COLO829 (cell line): ENCODE results near the gene BPTF.
A peak's percentile ranks its signal among the peaks of the same experiment; 100 is the strongest.
"Not testable (repeated sequence)": the region's sequence is repeated elsewhere in the genome, so short reads cannot be mapped to it uniquely, and the experiment has no call there.

Experiments used
- DNase-seq: peaks from one replicate; pipeline ENCODE4 v3.0.0; 2012; ENCODE audit warnings: low spot score

BPTF gene

GRCh38 chr17:67974598-67975066 is 149.3 kb downstream of the BPTF start:
- no peak for DNase-seq

DNA sequence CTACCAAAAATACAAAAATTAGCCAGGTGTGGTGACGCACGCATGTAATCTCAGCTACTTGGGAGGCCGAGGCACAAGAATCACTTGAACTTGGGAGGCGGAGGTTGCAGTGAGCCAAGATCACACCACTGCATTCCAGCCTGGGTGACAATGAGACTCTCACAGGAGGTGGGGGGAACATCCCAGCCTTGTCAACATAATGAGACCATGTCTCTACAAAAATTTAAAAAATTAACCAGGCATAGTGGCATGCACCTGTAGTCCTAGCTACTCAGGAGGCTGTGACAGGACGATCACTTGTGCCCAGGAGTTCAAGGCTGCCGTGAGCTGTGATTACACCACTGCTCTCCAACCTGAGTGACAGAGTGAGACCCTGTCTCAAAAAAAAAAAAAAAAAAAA is 151.0 kb downstream of the BPTF start:
- not testable (repeated sequence) for DNase-seq

GRCh38 chr17:67980456-67980855 is 155.2 kb downstream of the BPTF start:
- DNase-seq, result no peak

- DNase-seq, result not testable (repeated sequence)
Observed at GRCh38 chr17:67980883-67981282, 155.6 kb downstream of the BPTF start.

DNA sequence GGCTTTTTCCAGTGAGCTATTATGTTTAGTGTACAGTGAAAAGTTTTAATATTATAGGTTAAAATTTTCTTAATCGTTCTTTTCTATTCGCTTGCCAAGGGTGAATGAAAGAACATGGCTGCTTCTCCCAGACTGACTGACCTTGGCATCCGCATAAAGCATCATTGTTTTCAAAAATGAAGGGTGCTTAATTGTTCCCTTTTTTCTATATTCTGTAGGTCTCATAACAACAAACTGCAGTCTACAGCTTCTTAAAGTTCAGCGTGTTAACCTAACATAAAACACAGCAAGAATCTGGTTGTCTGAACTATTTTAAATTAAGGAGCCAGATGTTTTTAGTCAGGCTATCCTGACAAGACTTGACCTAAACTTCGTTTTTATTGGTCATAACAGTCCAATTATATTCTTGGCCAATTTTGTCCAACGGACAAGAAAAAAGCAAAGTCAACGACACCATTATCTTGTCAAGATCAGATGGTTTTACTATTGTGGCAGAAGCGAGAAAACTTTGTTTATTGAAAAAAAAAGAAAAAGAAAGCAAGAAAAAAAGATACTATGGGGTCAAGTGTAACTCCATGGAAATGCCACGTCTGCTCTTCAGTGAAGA is 156.8 kb downstream of the BPTF start:
- DNase-seq, result no peak

DNA sequence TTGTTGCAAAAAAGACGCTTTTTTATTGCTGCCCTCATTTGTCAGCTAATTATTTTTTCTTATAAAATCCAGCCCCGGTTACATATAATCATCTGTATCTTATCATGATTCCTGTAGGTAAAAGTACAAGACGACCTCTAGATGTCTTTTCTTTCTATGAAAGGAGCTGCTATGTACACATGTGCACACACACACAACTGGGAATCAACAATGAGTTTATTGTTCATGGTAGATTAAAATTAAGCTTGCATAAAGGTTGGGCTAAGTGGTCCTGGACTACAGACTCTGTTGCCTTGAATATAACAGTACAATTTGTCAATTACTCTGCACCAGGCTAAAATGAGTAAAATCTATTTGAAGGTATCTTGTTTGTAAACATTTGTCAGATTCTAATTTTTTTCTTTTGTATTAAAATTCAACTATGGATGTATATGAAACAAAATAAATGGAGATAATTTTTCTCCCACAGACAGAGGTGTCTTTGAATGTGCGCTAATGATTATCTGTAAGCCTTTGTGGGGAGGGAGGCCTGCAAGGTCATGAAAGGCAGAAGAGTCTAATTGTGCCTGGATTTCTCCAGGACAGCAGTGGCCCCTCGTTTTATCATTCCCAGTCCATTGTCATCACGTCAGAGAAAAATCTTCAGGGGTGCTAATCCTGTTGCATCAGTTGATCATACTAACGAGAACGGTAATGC is 157.5 kb downstream of the BPTF start:
- DNase-seq, result no peak

- DNase-seq, result no peak
Observed at GRCh38 chr17:67983383-67983688, 158.0 kb downstream of the BPTF start.

DNA sequence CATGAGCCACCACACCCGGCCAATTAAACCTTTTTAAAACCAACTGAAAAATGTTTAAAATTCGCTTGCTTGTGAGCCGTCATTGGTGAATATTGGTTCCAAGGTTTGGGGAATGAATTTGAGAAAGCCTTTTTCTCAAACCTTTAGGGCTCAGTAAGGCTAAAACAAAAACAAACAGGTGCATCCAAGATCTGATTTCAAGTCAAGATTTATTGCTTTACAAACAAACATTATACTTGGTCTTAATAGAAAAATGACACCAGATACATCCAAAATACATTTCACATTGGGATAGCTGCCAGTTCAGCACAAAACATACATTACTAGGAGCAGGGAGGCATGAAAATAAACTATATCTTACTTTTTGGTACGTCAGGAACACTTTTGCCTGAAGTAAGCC is 165.6 kb downstream of the BPTF start:
- no peak for DNase-seq

DNA sequence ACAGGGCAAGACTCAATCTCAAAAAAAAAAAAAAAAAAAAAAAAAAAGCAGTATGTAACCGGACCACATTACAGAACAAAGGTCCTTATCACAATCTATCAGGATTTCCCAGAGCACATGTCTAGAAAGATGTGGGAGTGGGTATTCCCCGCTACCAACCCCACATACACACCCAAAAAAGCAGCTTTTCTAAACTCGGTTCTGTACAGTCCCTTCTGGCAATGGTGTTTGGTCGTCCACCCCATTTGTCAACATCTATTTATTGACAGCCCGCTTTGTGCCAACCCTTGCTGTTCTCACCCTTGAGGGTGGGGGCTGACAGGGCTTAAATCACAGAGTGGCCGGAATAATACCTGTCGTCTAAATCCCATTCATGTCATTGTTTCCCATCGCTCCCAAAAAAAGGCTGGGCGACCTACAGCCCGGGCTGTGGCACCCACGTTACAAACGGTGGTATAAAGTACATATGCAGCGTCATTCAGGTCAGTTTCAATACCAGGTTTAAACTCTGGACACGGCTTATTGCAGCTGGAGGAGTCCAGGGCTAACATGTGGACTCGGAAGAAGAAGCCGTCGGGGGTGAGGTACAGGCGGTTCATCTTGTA is 167.3 kb downstream of the BPTF start:
- DNase-seq, result no peak

DNA sequence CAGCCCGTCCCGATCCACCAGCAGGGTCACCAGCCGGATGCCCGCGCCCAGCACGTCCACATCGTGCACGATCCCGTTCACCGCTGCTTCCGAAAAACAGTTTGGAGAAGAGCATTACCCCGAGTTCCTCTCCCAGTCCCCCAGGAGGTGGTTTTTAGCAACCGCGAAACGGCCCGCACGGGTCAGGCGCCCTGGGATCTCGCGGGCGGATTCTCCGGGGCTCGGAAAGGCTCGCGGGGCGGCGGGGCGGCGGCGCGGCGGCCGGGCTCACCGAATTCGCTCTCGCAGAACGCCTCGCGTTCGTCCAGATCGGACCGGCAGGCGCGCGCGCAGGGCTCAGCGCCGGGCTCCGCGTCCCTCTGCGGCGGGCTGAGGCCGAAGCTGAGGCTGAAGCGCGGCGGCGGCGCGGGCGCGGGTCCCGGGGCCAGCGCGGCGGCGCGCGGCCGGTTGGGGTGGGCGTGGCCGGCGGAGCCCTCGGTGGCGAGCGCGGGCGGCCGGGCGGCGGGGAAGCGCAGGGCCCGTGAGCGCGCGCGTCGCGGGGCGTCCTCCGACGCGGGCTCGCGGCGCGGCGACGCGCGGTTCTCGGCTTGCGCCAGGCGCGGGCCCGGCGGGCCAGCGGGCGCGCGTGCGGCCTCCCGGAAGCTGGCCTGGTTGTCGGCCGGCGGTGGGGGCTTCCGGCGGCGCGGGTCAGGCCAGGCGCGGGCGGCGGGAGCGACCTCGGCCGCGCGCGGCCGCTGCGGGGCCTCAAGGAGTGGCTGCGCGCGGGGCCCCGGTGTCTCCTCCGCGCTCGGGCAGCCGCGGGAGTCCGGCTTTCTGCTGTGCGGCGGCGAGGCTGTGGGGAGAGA is 168.1 kb downstream of the BPTF start:
- peak; percentile 60 for DNase-seq

DNA sequence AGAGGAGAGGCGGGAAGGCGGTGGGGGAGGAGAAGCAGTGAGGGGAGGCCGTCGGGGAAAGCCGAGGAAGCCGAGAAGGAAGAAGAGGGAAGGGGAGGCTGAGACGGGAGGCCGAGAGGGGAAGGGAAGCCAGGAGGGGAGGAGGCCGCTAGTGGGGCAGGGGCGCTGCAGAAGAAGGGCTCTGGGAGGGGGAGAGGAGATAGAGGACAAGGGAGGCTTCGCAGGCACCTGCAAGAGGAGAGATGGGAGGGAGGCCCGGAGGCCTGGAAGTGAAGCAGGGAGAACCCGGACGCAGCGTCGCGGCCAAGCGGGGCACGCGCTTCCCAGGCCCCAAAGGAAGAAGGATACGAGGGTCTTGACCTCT is 168.7 kb downstream of the BPTF start:
- no peak for DNase-seq

GRCh38 chr17:67994817-67995569 is 169.7 kb downstream of the BPTF start:
- DNase-seq, result no peak

GRCh38 chr17:67995570-67996263 is 170.4 kb downstream of the BPTF start:
- DNase-seq, result no peak

DNA sequence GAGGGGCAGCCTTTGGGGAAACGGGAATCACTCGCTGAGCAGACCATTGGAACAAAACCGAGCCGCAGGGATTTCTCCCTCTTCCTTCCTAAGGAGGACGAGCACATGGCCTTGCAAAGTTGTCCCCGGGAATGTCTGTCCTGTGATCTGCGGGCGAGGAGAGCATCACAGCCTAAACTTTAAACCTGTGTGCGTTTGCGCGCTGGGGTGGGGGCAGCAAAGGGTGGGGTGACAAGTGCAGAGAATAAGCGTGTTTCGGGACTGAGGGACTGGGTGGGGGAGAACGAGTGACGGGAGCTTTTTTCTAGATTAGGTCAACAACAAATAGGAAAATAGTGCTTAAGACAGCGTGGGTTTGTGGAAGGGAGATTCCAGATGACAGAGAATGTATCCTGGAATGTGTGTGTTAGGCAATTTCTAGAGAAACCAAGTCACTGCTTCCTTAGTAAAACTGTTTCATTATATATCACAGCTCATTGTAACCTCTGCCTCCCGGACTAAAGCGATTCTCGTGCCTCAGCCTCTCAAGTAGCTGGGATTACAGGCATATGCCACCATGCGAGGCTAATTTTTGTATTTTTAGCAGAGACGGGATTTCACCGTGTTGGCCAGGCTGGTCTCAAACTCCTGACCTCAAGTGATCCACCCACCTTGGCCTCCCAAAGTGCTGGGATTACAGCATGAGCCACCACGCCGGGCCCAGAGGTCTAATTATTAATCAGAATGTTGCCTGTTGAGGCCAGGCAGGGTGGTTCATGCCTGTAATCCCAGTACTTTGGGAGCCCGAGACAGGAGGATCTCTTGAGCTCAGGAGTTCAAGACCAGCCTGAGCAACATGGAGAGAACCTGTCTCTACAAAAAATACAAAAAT is 171.2 kb downstream of the BPTF start, which contains the start of gene C17orf58:
Gene C17orf58, minus strand, starts transcription at position 169 of the 871 bp plus-strand sequence. CDS start 271 bp downstream, outside the sequence.
- not testable (repeated sequence) for DNase-seq

DNA sequence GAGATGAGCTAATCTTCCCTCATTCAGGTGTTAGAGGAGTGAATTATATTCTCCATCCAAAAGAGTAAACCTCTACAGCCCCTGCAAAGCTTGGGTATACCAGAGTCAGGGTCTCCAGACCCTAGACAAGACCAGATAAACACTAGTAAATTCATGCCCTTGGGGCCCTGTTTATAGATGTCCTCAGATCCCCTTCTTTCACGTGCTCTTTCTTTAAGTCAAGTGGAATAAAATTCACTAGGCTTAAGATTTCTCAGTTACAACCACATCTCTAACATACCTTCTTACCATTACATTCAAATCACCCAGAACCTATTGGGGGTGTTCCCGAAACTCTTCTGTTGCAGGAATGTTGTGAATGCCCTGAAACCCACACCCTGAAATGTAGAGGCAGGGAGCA is 173.2 kb downstream of the BPTF start:
- no peak for DNase-seq

DNA sequence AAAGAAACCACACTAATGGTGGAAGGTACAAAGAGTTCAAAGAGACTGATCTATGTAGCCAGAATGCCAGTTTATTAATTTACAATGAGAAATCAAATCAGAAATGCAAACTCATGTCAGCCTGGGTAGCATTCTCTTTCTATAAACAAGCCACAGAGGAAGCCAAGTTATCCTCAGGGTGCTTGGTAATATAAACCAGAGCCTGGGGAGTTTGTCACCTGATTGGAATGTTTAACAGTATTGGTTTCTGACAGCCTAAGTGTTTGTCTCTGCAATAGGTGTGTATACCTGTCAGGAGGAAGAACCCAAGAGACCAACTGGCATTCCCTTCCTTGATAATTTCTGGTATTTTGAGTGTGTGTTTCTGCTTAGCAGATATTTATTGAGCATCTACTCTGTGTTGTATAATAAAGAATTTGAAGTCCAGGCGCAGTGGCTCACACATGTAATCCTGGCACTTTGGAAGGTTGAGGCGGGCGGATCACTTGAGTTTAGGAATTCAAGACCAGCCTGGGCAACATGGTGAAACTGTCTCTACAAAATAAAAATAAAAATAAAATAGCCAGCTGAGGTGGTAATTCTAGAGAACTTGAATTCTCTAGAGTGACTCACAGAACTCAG is 174.1 kb downstream of the BPTF start:
- no peak for DNase-seq

GRCh38 chr17:68004201-68004600 is 178.9 kb downstream of the BPTF start:
- no peak for DNase-seq

- DNase-seq, result no peak
Observed at GRCh38 chr17:68006797-68007196, 181.5 kb downstream of the BPTF start.

DNA sequence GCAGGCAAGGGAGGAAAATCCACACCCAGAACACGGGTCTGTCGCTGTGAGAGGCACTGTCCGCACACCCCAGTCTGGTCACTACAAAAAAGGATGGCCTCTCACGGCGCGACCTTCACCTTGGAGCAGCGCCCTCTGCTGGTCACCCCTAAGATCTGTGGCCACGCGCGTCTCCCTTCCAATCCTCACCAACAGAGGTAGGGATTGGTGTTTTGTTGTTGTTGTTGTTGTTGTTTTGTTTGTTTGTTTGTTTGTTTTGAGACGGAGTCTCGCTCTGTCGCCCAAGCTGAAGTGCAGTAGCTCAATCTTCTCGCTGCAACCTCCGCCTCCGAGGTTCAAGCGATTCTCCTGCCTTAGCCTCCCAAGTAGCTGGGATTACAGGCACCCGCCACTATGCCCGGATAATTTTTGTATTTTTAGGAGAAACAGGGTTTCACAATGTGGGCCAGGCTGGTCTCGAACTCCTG is 185.9 kb downstream of the BPTF start:
- no peak for DNase-seq

DNA sequence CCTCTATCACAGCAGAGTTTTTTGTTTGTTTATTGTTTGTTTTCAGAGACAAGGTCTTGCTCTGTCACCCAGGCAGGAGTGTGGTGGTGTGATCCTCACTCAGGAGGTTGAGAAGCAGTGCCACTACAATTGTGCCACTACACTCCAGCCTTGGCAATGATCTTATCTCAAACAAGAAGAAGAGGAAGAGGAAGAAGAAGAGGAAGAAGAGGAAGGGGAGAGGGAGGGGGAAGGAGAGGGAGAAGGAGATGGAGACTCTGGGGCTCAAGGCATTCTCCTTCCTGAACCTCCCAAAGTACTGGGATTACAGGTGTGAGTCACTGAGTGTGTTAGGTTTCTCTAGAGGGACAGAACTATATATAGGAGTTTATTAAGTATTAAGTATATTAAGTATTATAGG is 188.1 kb downstream of the BPTF start:
- DNase-seq, result no peak
